GM12878 (cell line): ENCODE measurements around the gene FAM222B. TPM values are rescaled to one million over a fixed set of nuclear protein-coding genes. Genes with fewer than 3 reads are reported as not detected.

Experiments used
- ATAC-seq: fragments of 200-7000 bp; cut with Tn5 transposase; 3 replicates; pipeline ENCODE4 v1.9.1; 2020; ENCODE audit warnings: mild to moderate bottlenecking, moderate library complexity
- BruUV-seq: library from RNA; stranded (reverse); fragments of 400-500 nt; replicated peaks from 2 replicates; lab custom pipeline; 2021; lab: Mats Ljungman, UMichigan
- CTCF ChIA-PET: fragments of 300-600 bp; sonication (Branson Sonifier 250); formaldehyde crosslinking; extraction: SDS; loops from one replicate; lab custom pipeline; 2021; ENCODE audit warnings: inconsistent platforms; lab: Yijun Ruan, JAX
- POLR2A ChIA-PET: fragments of 350-600 bp; formaldehyde crosslinking; extraction: SDS; loops from one replicate; lab custom pipeline; 2021; ENCODE audit warnings: inconsistent platforms; lab: Charles Lee
- RAD21 ChIA-PET: fragments of 300-600 bp; sonication (Branson Sonifier 250); formaldehyde crosslinking; loops from one replicate; lab custom pipeline; 2023; ENCODE audit warnings: antibody characterized with exemption; ENCODE audit not compliant: unreplicated experiment; lab: Charles Lee
- SMC1A ChIA-PET: fragments of 300-600 bp; sonication (Branson Sonifier 250); formaldehyde crosslinking; loops from one replicate; lab custom pipeline; 2023; ENCODE audit not compliant: unreplicated experiment, uncharacterized antibody; lab: Charles Lee
- DNase-seq: peaks from one replicate; pipeline ENCODE4 v3.0.0-alpha.2; 2011; ENCODE audit warnings: low read depth, low spot score
- FAIRE-seq: peaks from 3 replicates; lab custom pipeline; 2011; peaks lifted over from hg19 to GRCh38; lab: Jason Lieb, UNC
- H2AFZ ChIP-seq: 2 replicates; pipeline ENCODE4 v1.6.0; 2011; ENCODE audit warnings: low read depth, low read length, control low read depth; ENCODE audit not compliant: control insufficient read depth
- H3K27ac ChIP-seq: 2 replicates; pipeline ENCODE4 v1.5.1; 2011; ENCODE audit warnings: control low read depth; ENCODE audit not compliant: control insufficient read depth, insufficient read depth
- H3K27me3 ChIP-seq, 2 experiments: replicated peaks in 1 of 2; 2 replicates each; pipeline versions ENCODE4 v1.6.0 to v1.6.1; 2011; ENCODE audit warnings: low read length in 1 of 2; ENCODE audit not compliant: control insufficient read depth in 2 of 2, insufficient read depth in 2 of 2
- H3K36me3 ChIP-seq, 2 experiments: 2 replicates each; pipeline ENCODE4 v1.5.1; 2011; ENCODE audit warnings: low read length in 1 of 2; ENCODE audit not compliant: control insufficient read depth in 2 of 2, insufficient read depth in 2 of 2
- H3K4me1 ChIP-seq: 2 replicates; pipeline ENCODE4 v1.6.1; 2011; ENCODE audit warnings: mild to moderate bottlenecking, low read length, moderate library complexity, mixed read lengths; ENCODE audit not compliant: control insufficient read depth, insufficient read depth
- H3K4me2 ChIP-seq: 2 replicates; pipeline ENCODE4 v1.6.0; 2011; ENCODE audit warnings: control low read depth; ENCODE audit not compliant: control insufficient read depth, insufficient read depth
- H3K4me3 ChIP-seq: fragments of 200-600 bp; sonication (generic); 2 replicates; pipeline ENCODE4 v1.5.1; 2016
- H3K79me2 ChIP-seq: 2 replicates; pipeline ENCODE4 v1.6.0; 2011; ENCODE audit warnings: low read length; ENCODE audit not compliant: control insufficient read depth, insufficient read depth
- H3K9ac ChIP-seq: 2 replicates; pipeline ENCODE4 v1.8.0; 2011; ENCODE audit warnings: low read length, control low read depth, mixed read lengths; ENCODE audit not compliant: control insufficient read depth, insufficient read depth
- H3K9me3 ChIP-seq: replicated peaks from 3 replicates; pipeline ENCODE4 v1.5.1; 2011; ENCODE audit warnings: mild to moderate bottlenecking, low read length; ENCODE audit not compliant: control insufficient read depth, insufficient read depth
- H4K20me1 ChIP-seq: 2 replicates; pipeline ENCODE4 v1.6.0; 2011; ENCODE audit not compliant: control insufficient read depth, insufficient read depth
- BHLHE40 ChIP-seq, 2 experiments: fragments of 450-650 bp in 1 of 2; IDR thresholded peaks; 2 replicates each; pipeline ENCODE4 v1.6.1; 2011 to 2017; ENCODE audit warnings: low read depth in 2 of 2, borderline replicate concordance in 1 of 2, improper control_type of control experiment in 1 of 2, low read length in 1 of 2, mild to moderate bottlenecking in 1 of 2
- CHD1 ChIP-seq: IDR thresholded peaks from 2 replicates; pipeline ENCODE4 v1.6.1; 2012; ENCODE audit warnings: low read depth, low read length, improper control_type of control experiment
- EED ChIP-seq: sonication (generic); IDR thresholded peaks from 2 replicates; pipeline ENCODE4 v1.6.1; 2016; ENCODE audit warnings: antibody characterized with exemption, low read depth
- NRF1 ChIP-seq: conservative IDR thresholded peaks from 2 replicates; pipeline ENCODE4 v1.6.1; 2011; ENCODE audit warnings: mild to moderate bottlenecking, low read depth, low read length, improper control_type of control experiment
- WGBS: methylation state at CpG from one replicate; pipeline ENCODE4 v1.1.6; 2016; ENCODE audit warnings: low lambda C conversion rate; ENCODE audit not compliant: insufficient replicate concordance, insufficient coverage; ENCODE audit errors: missing lambda C conversion rate; 5-methylcytosine and 5-hydroxymethylcytosine counted together
- in situ Hi-C: fragments of 300-500 bp; cut with MboI; formaldehyde crosslinking; loops from 9 replicates; pipeline ENCODE4 v1.14.3; 2018; ENCODE audit warnings: mixed read lengths
- intact Hi-C: fragments of 100-400 bp; cut with micrococcal nuclease; formaldehyde crosslinking; loops from one replicate; pipeline ENCODE4 v1.14.2; 2022; ENCODE audit not compliant: unreplicated experiment
- polyA plus RNA-seq, 11 experiments: library from polyadenylated mRNA; depleted of rRNA in 4 of 11; unstranded in 6 of 11; stranded (reverse) in 5 of 11; fragments of >200 nt; fragmentation: Nextera tagmentation in 4 of 11; fragmentation: Illumina TruSeq in 1 of 11; extraction: Ambion mirVana in 4 of 11; extraction: Trizol in 1 of 11; gene quantifications; 1 replicate in 1 of 11; 2 replicates in 10 of 11; pipeline versions ENCODE4 v1.2.1 to v1.2.3, GENCODE V29; 2011 to 2016; ENCODE audit warnings: inconsistent platforms in 2 of 11, missing spikeins in 2 of 11, low read depth in 1 of 11
- total RNA-seq, 4 experiments: library from RNA; depleted of rRNA in 3 of 4; stranded (reverse); fragments of >200 nt in 3 of 4; fragmentation: Illumina TruSeq in 1 of 4; extraction: Trizol in 1 of 4; gene quantifications; 2 replicates each; pipeline versions ENCODE4 v1.2.1 to v1.2.3, GENCODE V29; 2013 to 2021
- TF ChIP-seq, protein P1 (sequence below): fragments of 450-650 bp; formaldehyde crosslinking; IDR thresholded peaks from 2 replicates; pipeline ENCODE4 v1.5.0; 2022; ENCODE audit warnings: mild to moderate bottlenecking, missing genetic modification characterization

FAM222B gene
- total and polyA plus RNA-seq, 10 of the 15 experiments (the other 5 are each of a cell fraction or from before 2014, with no cell fraction given): 2.8 to 18.3 (median 6.4) TPM

GRCh38 chr17:28718333-28719020 lies 124.1 kb downstream of the FAM222B start:
- H3K27ac ChIP-seq: peak overlapping the region; percentile 39
- WGBS: 59% methylated on average over 18 of the region's 18 CpGs
- no peaks in the 10 kb centered on the region for H4K20me1 ChIP-seq
- H2AFZ ChIP-seq: peak overlapping the region; percentile 62
- peaks cover 12% of the 10 kb centered on the region for H3K4me1 ChIP-seq
- H3K27me3 ChIP-seq: no peaks in the 10 kb centered on the region
- RAD21 ChIA-PET: no interaction called here
- SMC1A ChIA-PET: interaction anchor here (1.1 to 1.4 kb wide), 2 partner anchors 9 to 218 kb away, joined by 3 to 6 read pairs; no protein-coding TSS in a partner anchor
- POLR2A ChIA-PET: interaction anchor here (1.9 to 17.2 kb wide), 4 partner anchors 7 to 233 kb away, joined by 13 to 485 read pairs (median 27); partner anchors contain the start of genes PHF12, PROCA1, SDF2 and SUPT6H
- H3K79me2 ChIP-seq: peaks cover 39% of the 10 kb centered on the region
- in situ Hi-C loops: no loop called here
- peaks cover 12% of the 10 kb centered on the region in 2 experiments; a peak in 3 of 4 replicates for H3K36me3 ChIP-seq
- ATAC-seq: no peak
- peak overlapping the region; percentile 83 for H3K4me2 ChIP-seq
- no peaks in the 10 kb centered on the region for H3K9me3 ChIP-seq
- FAIRE-seq: no peak
- peak overlapping the region; percentile 56 for H3K9ac ChIP-seq
- BruUV-seq: no TSS peak
- H3K4me3 ChIP-seq: peak overlapping the region; percentile 55
- intact Hi-C loops: loop anchor here (5.0 to 10.0 kb wide), 2 partner anchors 56 to 164 kb away; partner anchors contain the start of genes SDF2, SUPT6H and UNC119
- TF ChIP-seq EED (peak; percentile 23; the same call in 1 of the 2 replicates), NRF1 (no peak), CHD1 (no peak), BHLHE40 (IDR thresholded peaks at IDR 0.05; ENCODE audit: borderline replicate concordance in 1 of 2, low read depth in 2 of 2, low read length in 1 of 2) (no peak)
- TF ChIP-seq, protein P1, sequence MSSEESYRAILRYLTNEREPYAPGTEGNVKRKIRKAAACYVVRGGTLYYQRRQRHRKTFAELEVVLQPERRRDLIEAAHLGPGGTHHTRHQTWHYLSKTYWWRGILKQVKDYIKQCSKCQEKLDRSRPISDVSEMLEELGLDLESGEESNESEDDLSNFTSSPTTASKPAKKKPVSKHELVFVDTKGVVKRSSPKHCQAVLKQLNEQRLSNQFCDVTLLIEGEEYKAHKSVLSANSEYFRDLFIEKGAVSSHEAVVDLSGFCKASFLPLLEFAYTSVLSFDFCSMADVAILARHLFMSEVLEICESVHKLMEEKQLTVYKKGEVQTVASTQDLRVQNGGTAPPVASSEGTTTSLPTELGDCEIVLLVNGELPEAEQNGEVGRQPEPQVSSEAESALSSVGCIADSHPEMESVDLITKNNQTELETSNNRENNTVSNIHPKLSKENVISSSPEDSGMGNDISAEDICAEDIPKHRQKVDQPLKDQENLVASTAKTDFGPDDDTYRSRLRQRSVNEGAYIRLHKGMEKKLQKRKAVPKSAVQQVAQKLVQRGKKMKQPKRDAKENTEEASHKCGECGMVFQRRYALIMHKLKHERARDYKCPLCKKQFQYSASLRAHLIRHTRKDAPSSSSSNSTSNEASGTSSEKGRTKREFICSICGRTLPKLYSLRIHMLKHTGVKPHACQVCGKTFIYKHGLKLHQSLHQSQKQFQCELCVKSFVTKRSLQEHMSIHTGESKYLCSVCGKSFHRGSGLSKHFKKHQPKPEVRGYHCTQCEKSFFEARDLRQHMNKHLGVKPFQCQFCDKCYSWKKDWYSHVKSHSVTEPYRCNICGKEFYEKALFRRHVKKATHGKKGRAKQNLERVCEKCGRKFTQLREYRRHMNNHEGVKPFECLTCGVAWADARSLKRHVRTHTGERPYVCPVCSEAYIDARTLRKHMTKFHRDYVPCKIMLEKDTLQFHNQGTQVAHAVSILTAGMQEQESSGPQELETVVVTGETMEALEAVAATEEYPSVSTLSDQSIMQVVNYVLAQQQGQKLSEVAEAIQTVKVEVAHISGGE (CRISPR knock-in tag): no peak
- DNase-seq: no peak
- CTCF ChIA-PET: interaction anchor here (1.1 to 2.1 kb wide), 2 partner anchors 45 to 185 kb away, joined by 3 to 12 read pairs; partner anchors contain the start of gene DHRS13
